Measurements from ENCODE around the gene RAB13.

The RAB13 gene

GRCh38 chr1:153932156-153933131, 53.7 kb downstream of the RAB13 start:
- no peak for DNase-seq
